Neural progenitor cell (in vitro differentiated cells): Measurements from ENCODE around the gene NARS2.

ENCODE experiments used
- CTCF ChIP-seq: fragments of 200-600 bp; sonication (generic); IDR thresholded peaks from 2 replicates; pipeline ENCODE4 v1.5.1; 2017; ENCODE audit warnings: antibody characterized with exemption, mild to moderate bottlenecking
- EZH2phosphoT487 ChIP-seq: fragments of 200-600 bp; sonication (generic); IDR thresholded peaks from 2 replicates; pipeline ENCODE4 v1.6.1; 2017; ENCODE audit warnings: antibody characterized with exemption

GRCh38 chr11:78417888-78418583 lies 156.6 kb downstream of the NARS2 start:
- TF ChIP-seq EZH2phosphoT487 (no peak), CTCF (peak; percentile 24)
